ENCODE measurements around the gene PARD3B. TPM values are rescaled to one million over a fixed set of nuclear protein-coding genes. Genes with fewer than 3 reads are reported as not detected.

The PARD3B gene
- total RNA-seq, 4 donors from 2014 or later, result 21.8 to 85.6 (median 36.1) TPM

- no peaks in the 10 kb centered on the region for H3K27me3 ChIP-seq
- intact Hi-C loops (cut with DNase I; ENCODE audit: low total_unique reads), result no loop called here
- no peak overlapping the region for H3K4me3 ChIP-seq
- no peak for TF ChIP-seq POLR2A (IDR thresholded peaks at IDR 0.05)
- TF ChIP-seq, protein P1, sequence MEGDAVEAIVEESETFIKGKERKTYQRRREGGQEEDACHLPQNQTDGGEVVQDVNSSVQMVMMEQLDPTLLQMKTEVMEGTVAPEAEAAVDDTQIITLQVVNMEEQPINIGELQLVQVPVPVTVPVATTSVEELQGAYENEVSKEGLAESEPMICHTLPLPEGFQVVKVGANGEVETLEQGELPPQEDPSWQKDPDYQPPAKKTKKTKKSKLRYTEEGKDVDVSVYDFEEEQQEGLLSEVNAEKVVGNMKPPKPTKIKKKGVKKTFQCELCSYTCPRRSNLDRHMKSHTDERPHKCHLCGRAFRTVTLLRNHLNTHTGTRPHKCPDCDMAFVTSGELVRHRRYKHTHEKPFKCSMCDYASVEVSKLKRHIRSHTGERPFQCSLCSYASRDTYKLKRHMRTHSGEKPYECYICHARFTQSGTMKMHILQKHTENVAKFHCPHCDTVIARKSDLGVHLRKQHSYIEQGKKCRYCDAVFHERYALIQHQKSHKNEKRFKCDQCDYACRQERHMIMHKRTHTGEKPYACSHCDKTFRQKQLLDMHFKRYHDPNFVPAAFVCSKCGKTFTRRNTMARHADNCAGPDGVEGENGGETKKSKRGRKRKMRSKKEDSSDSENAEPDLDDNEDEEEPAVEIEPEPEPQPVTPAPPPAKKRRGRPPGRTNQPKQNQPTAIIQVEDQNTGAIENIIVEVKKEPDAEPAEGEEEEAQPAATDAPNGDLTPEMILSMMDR (IDR thresholded peaks at IDR 0.05), result no peak
- H3K9me3 ChIP-seq, result no peaks in the 10 kb centered on the region
- no peak overlapping the region for H3K27ac ChIP-seq
- H3K4me1 ChIP-seq, result peaks cover 0 to 5% of the 10 kb centered on the region in 2 donors
- no peak for DNase-seq
- H3K36me3 ChIP-seq, result no peaks in the 10 kb centered on the region
These were observed 234.5 kb downstream of the PARD3B start for GRCh38 chr2:204779771-204780170.

- no peaks in the 10 kb centered on the region for H3K27me3 ChIP-seq
- H3K27ac ChIP-seq, result no peak overlapping the region
- no peaks in the 10 kb centered on the region for H3K4me1 ChIP-seq
- H3K9me3 ChIP-seq, result no peaks in the 10 kb centered on the region
- no peak overlapping the region for H3K4me3 ChIP-seq
- TF ChIP-seq, protein P1 (IDR thresholded peaks at IDR 0.05), result no peak
- no peak for TF ChIP-seq POLR2A (IDR thresholded peaks at IDR 0.05)
- DNase-seq, result no peak
- intact Hi-C loops (cut with DNase I; ENCODE audit: low total_unique reads), result no loop called here
- no peaks in the 10 kb centered on the region for H3K36me3 ChIP-seq
These were observed 236.7 kb downstream of the PARD3B start for GRCh38 chr2:204781941-204782340.

DNA sequence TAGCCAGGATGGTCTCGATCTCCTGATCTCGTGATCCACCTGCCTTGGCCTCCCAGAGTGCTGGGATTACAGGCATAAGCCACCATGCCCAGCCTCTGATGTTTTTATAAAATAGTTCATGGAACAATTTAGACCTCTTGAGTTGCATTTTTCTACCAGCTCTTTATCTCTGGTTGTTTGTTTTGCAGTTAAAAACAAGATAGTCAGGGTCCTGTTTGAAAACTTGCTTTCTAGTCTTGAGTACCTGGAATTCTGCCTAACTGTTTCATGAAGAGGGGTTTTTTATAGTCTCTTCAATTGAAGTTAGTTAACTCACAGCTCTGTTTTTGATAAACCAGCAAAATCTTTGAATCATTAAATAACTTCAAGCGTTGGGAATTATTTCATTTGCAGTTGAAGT is 244.8 kb downstream of the PARD3B start:
- TF ChIP-seq POLR2A (IDR thresholded peaks at IDR 0.05), result no peak
- TF ChIP-seq, protein P1 (IDR thresholded peaks at IDR 0.05), result no peak
- Histone ChIP-seq H3K4me3 (no peak overlapping the region), H3K9me3 (no peaks in the 10 kb centered on the region), H3K27me3 (no peaks in the 10 kb centered on the region), H3K27ac (no peak overlapping the region), H3K36me3 (no peaks in the 10 kb centered on the region), H3K4me1 (no peaks in the 10 kb centered on the region)
- intact Hi-C loops (cut with DNase I; ENCODE audit: low total_unique reads), result no loop called here
- DNase-seq, result no peak

DNA sequence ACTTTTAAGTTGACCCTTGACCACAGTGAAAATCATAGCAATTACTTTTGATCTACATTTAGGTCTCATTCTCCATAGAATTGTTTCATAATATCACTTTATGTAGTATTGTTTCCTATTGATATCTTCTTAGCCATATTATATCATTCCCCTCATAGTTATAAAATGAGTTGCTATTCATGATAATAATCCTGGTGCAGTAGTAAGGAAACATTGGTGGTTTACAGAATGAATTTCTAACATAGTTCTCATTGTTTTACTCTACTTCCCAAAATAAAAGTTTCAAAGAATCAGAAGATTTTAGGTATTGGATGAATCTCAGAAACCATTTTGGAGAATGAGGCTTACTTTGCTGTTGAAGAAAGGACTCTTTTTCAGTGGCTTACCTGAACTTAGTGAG is 246.0 kb downstream of the PARD3B start:
- no peak for DNase-seq
- TF ChIP-seq POLR2A (IDR thresholded peaks at IDR 0.05), result no peak
- TF ChIP-seq, protein P1 (IDR thresholded peaks at IDR 0.05), result no peak
- Histone ChIP-seq H3K27ac (no peak overlapping the region), H3K4me1 (no peaks in the 10 kb centered on the region), H3K27me3 (no peaks in the 10 kb centered on the region), H3K36me3 (no peaks in the 10 kb centered on the region), H3K9me3 (no peaks in the 10 kb centered on the region), H3K4me3 (no peak overlapping the region)
- intact Hi-C loops (cut with DNase I; ENCODE audit: low total_unique reads), result no loop called here

- intact Hi-C loops (cut with DNase I; ENCODE audit: low total_unique reads), result no loop called here
- Histone ChIP-seq H3K27ac (no peak overlapping the region), H3K4me3 (no peak overlapping the region), H3K9me3 (no peaks in the 10 kb centered on the region), H3K36me3 (no peaks in the 10 kb centered on the region), H3K27me3 (no peaks in the 10 kb centered on the region), H3K4me1 (no peaks in the 10 kb centered on the region)
- DNase-seq, result no peak
- no peak for TF ChIP-seq POLR2A (IDR thresholded peaks at IDR 0.05)
- TF ChIP-seq, protein P1 (IDR thresholded peaks at IDR 0.05), result no peak
These were observed 249.3 kb downstream of the PARD3B start for GRCh38 chr2:204794624-204795023.
